MG63 (cell line): Measurements from ENCODE around the gene FARSB. TPM values are rescaled to one million over a fixed set of nuclear protein-coding genes. Genes with fewer than 3 reads are reported as not detected.

Experiments
- DNase-seq: peaks from one replicate; pipeline ENCODE4 v3.0.0-alpha.2; 2020
- H3K27me3 ChIP-seq: fragments of 250-450 bp; sonication (Bioruptor Pico); 2 replicates; pipeline ENCODE4 v1.5.1; 2020; ENCODE audit warnings: mild to moderate bottlenecking, moderate library complexity
- H3K36me3 ChIP-seq: fragments of 250-450 bp; sonication (Bioruptor Pico); 2 replicates; pipeline ENCODE4 v1.5.1; 2020; ENCODE audit warnings: mild to moderate bottlenecking, moderate library complexity
- H3K4me3 ChIP-seq: fragments of 250-450 bp; sonication (Bioruptor Pico); 2 replicates; pipeline ENCODE4 v1.5.1; 2020; ENCODE audit warnings: mild to moderate bottlenecking, moderate library complexity
- H3K9me3 ChIP-seq: fragments of 250-450 bp; sonication (Bioruptor Pico); 2 replicates; pipeline ENCODE4 v1.5.1; 2020; ENCODE audit warnings: mild to moderate bottlenecking, moderate library complexity
- total RNA-seq: library from RNA; depleted of rRNA; stranded (reverse); fragments of >200 nt; shearing (Covaris generic); gene quantifications from 2 replicates; pipeline ENCODE4 v1.2.3, GENCODE V29; 2014; ENCODE audit warnings: low replicate concordance

FARSB gene
- total RNA-seq, 1 experiment from 2014 or later, result 11.0 TPM

- Histone ChIP-seq H3K27me3 (no peaks in the 10 kb centered on the region), H3K36me3 (peaks cover 89% of the 10 kb centered on the region), H3K4me3 (no peak overlapping the region), H3K9me3 (no peaks in the 10 kb centered on the region)
- no peak for DNase-seq
Measured at GRCh38 chr2:222627764-222628163, 28.1 kb downstream of the FARSB start.

- Histone ChIP-seq H3K36me3 (peaks cover 80% of the 10 kb centered on the region), H3K4me3 (no peak overlapping the region), H3K27me3 (no peaks in the 10 kb centered on the region), H3K9me3 (no peaks in the 10 kb centered on the region)
- no peak for DNase-seq
Measured at GRCh38 chr2:222623756-222624309, 32.1 kb downstream of the FARSB start.

- H3K36me3 ChIP-seq, result peaks cover 77% of the 10 kb centered on the region
Measured at GRCh38 chr2:222622910-222623309, 33.0 kb downstream of the FARSB start.

GRCh38 chr2:222621893-222622292 is 34.0 kb downstream of the FARSB start:
- Histone ChIP-seq H3K36me3 (peaks cover 74% of the 10 kb centered on the region), H3K4me3 (no peak overlapping the region), H3K9me3 (no peaks in the 10 kb centered on the region), H3K27me3 (no peaks in the 10 kb centered on the region)
- no peak for DNase-seq

More at GRCh38 chr2:222622910-222623309, 33.0 kb downstream of the FARSB start:
- no peaks in the 10 kb centered on the region for H3K27me3 ChIP-seq
- H3K4me3 ChIP-seq, result no peak overlapping the region
- no peaks in the 10 kb centered on the region for H3K9me3 ChIP-seq
- DNase-seq, result no peak

- no peak for DNase-seq
- Histone ChIP-seq H3K4me3 (no peak overlapping the region), H3K9me3 (no peaks in the 10 kb centered on the region), H3K27me3 (no peaks in the 10 kb centered on the region), H3K36me3 (peaks cover 65% of the 10 kb centered on the region)
Measured at GRCh38 chr2:222615320-222615719, 40.6 kb downstream of the FARSB start.

GRCh38 chr2:222613715-222614331 is 42.1 kb downstream of the FARSB start:
- peaks cover 62% of the 10 kb centered on the region for H3K36me3 ChIP-seq
- no peak for DNase-seq
- no peaks in the 10 kb centered on the region for H3K27me3 ChIP-seq
- no peak overlapping the region for H3K4me3 ChIP-seq
- H3K9me3 ChIP-seq, result no peaks in the 10 kb centered on the region

GRCh38 chr2:222611684-222612083 is 44.2 kb downstream of the FARSB start:
- no peaks in the 10 kb centered on the region for H3K9me3 ChIP-seq
- no peak overlapping the region for H3K4me3 ChIP-seq
- DNase-seq, result no peak
- no peaks in the 10 kb centered on the region for H3K27me3 ChIP-seq
- peaks cover 60% of the 10 kb centered on the region for H3K36me3 ChIP-seq

GRCh38 chr2:222610746-222611145 is 45.1 kb downstream of the FARSB start:
- no peaks in the 10 kb centered on the region for H3K9me3 ChIP-seq
- no peak for DNase-seq
- no peaks in the 10 kb centered on the region for H3K27me3 ChIP-seq
- H3K4me3 ChIP-seq, result no peak overlapping the region
- peaks cover 65% of the 10 kb centered on the region for H3K36me3 ChIP-seq

- peaks cover 60% of the 10 kb centered on the region for H3K36me3 ChIP-seq
- DNase-seq, result no peak
Measured at GRCh38 chr2:222609381-222609780, 46.5 kb downstream of the FARSB start.

GRCh38 chr2:222608081-222608480 is 47.8 kb downstream of the FARSB start:
- peaks cover 52% of the 10 kb centered on the region for H3K36me3 ChIP-seq
- no peak for DNase-seq

More at GRCh38 chr2:222609381-222609780, 46.5 kb downstream of the FARSB start:
- no peaks in the 10 kb centered on the region for H3K27me3 ChIP-seq
- H3K9me3 ChIP-seq, result no peaks in the 10 kb centered on the region
- H3K4me3 ChIP-seq, result no peak overlapping the region

GRCh38 chr2:222606306-222606705 is 49.6 kb downstream of the FARSB start:
- no peak overlapping the region for H3K4me3 ChIP-seq
- no peak for DNase-seq
- no peaks in the 10 kb centered on the region for H3K9me3 ChIP-seq
- H3K36me3 ChIP-seq, result peaks cover 42% of the 10 kb centered on the region
- no peaks in the 10 kb centered on the region for H3K27me3 ChIP-seq

More at GRCh38 chr2:222608081-222608480, 47.8 kb downstream of the FARSB start:
- Histone ChIP-seq H3K4me3 (no peak overlapping the region), H3K27me3 (no peaks in the 10 kb centered on the region), H3K9me3 (no peaks in the 10 kb centered on the region)

- Histone ChIP-seq H3K4me3 (no peak overlapping the region), H3K9me3 (no peaks in the 10 kb centered on the region), H3K36me3 (peaks cover 52% of the 10 kb centered on the region), H3K27me3 (no peaks in the 10 kb centered on the region)
- DNase-seq, result no peak
Measured at GRCh38 chr2:222604749-222605515, 51.0 kb downstream of the FARSB start.

- Histone ChIP-seq H3K4me3 (no peak overlapping the region), H3K9me3 (no peaks in the 10 kb centered on the region), H3K36me3 (peaks cover 60% of the 10 kb centered on the region), H3K27me3 (no peaks in the 10 kb centered on the region)
- no peak for DNase-seq
Measured at GRCh38 chr2:222603501-222603900, 52.4 kb downstream of the FARSB start.

GRCh38 chr2:222598611-222599010 is 57.3 kb downstream of the FARSB start:
- Histone ChIP-seq H3K9me3 (no peaks in the 10 kb centered on the region), H3K36me3 (peaks cover 68% of the 10 kb centered on the region), H3K4me3 (no peak overlapping the region), H3K27me3 (no peaks in the 10 kb centered on the region)
- DNase-seq, result no peak

- H3K4me3 ChIP-seq, result no peak overlapping the region
- peaks cover 79% of the 10 kb centered on the region for H3K36me3 ChIP-seq
- no peaks in the 10 kb centered on the region for H3K27me3 ChIP-seq
- H3K9me3 ChIP-seq, result no peaks in the 10 kb centered on the region; the same call in 1 of the 2 replicates
- DNase-seq, result no peak
Measured at GRCh38 chr2:222595581-222595980, 60.3 kb downstream of the FARSB start.

- Histone ChIP-seq H3K4me3 (no peak overlapping the region), H3K27me3 (no peaks in the 10 kb centered on the region), H3K36me3 (peaks cover 77% of the 10 kb centered on the region), H3K9me3 (no peaks in the 10 kb centered on the region; the same call in 1 of the 2 replicates)
- no peak for DNase-seq
Measured at GRCh38 chr2:222594679-222595078, 61.2 kb downstream of the FARSB start.

- no peak for DNase-seq
- Histone ChIP-seq H3K27me3 (no peaks in the 10 kb centered on the region), H3K9me3 (no peaks in the 10 kb centered on the region; the same call in 1 of the 2 replicates), H3K4me3 (no peak overlapping the region), H3K36me3 (peaks cover 64% of the 10 kb centered on the region)
Measured at GRCh38 chr2:222592176-222592575, 63.7 kb downstream of the FARSB start.
